RWPE2 (cell line): ENCODE measurements around the gene GFRA4.

Experiments
- ATAC-seq: fragments of 200-7000 bp; cut with Tn5 transposase; 3 replicates; pipeline ENCODE4 v1.9.1; 2021; ENCODE audit warnings: low read depth
- DNase-seq: peaks from one replicate; pipeline ENCODE4 v3.0.0-alpha.2; 2020; ENCODE audit warnings: low spot score
- H3K27ac ChIP-seq: fragments of 450-650 bp; 2 replicates; pipeline ENCODE4 v1.5.1; 2017; ENCODE audit warnings: mild to moderate bottlenecking; ENCODE audit not compliant: poor library complexity, severe bottlenecking
- H3K27me3 ChIP-seq: fragments of 250-450 bp; sonication (Bioruptor Pico); 2 replicates; pipeline ENCODE4 v1.5.1; 2021; ENCODE audit warnings: mild to moderate bottlenecking, moderate library complexity; ENCODE audit not compliant: insufficient read depth, poor library complexity, severe bottlenecking
- H3K36me3 ChIP-seq: fragments of 250-450 bp; sonication (Bioruptor Pico); 2 replicates; pipeline ENCODE4 v1.5.1; 2020; ENCODE audit warnings: low read depth, mild to moderate bottlenecking, moderate library complexity
- H3K4me1 ChIP-seq: fragments of 250-450 bp; sonication (Bioruptor Pico); 2 replicates; pipeline ENCODE4 v1.5.1; 2021; ENCODE audit warnings: mild to moderate bottlenecking, moderate library complexity; ENCODE audit not compliant: insufficient read depth, poor library complexity, severe bottlenecking
- H3K4me3 ChIP-seq: fragments of 250-450 bp; sonication (Bioruptor Pico); 2 replicates; pipeline ENCODE4 v1.5.1; 2021; ENCODE audit warnings: mild to moderate bottlenecking, moderate library complexity; ENCODE audit not compliant: severe bottlenecking
- H3K9me3 ChIP-seq: fragments of 250-450 bp; sonication (Bioruptor Pico); 2 replicates; pipeline ENCODE4 v1.5.1; 2021; ENCODE audit warnings: mild to moderate bottlenecking, moderate library complexity; ENCODE audit not compliant: severe bottlenecking
- TF ChIP-seq, protein P1 (sequence below): fragments of 450-650 bp; IDR thresholded peaks from one replicate; pipeline ENCODE4 v1.5.1; 2017; ENCODE audit warnings: mild to moderate bottlenecking, moderate library complexity; ENCODE audit not compliant: poor library complexity, severe bottlenecking

Gene GFRA4

DNA sequence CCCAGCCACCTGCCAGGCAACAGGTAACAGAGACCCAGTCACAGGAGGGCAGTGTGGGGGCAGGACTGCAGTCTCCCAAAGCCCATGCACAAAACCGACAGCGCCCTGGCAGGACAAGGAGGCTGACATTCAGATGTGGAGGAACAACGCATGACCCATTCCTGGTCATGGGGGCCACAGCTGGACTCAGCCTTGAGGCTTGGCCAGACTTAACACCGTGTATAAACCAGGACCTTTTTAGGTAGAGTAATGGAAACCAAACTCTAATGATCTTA, 8.1 kb downstream of the GFRA4 start:
- Histone ChIP-seq H3K4me1 (no peaks in the 10 kb centered on the region), H3K36me3 (no peaks in the 10 kb centered on the region), H3K4me3 (no peak overlapping the region), H3K27me3 (peaks cover 16% of the 10 kb centered on the region), H3K27ac (no peak overlapping the region), H3K9me3 (no peaks in the 10 kb centered on the region)
- ATAC-seq (no peak), DNase-seq (no peak)
- TF ChIP-seq, protein P1, sequence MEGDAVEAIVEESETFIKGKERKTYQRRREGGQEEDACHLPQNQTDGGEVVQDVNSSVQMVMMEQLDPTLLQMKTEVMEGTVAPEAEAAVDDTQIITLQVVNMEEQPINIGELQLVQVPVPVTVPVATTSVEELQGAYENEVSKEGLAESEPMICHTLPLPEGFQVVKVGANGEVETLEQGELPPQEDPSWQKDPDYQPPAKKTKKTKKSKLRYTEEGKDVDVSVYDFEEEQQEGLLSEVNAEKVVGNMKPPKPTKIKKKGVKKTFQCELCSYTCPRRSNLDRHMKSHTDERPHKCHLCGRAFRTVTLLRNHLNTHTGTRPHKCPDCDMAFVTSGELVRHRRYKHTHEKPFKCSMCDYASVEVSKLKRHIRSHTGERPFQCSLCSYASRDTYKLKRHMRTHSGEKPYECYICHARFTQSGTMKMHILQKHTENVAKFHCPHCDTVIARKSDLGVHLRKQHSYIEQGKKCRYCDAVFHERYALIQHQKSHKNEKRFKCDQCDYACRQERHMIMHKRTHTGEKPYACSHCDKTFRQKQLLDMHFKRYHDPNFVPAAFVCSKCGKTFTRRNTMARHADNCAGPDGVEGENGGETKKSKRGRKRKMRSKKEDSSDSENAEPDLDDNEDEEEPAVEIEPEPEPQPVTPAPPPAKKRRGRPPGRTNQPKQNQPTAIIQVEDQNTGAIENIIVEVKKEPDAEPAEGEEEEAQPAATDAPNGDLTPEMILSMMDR: no peak

DNA sequence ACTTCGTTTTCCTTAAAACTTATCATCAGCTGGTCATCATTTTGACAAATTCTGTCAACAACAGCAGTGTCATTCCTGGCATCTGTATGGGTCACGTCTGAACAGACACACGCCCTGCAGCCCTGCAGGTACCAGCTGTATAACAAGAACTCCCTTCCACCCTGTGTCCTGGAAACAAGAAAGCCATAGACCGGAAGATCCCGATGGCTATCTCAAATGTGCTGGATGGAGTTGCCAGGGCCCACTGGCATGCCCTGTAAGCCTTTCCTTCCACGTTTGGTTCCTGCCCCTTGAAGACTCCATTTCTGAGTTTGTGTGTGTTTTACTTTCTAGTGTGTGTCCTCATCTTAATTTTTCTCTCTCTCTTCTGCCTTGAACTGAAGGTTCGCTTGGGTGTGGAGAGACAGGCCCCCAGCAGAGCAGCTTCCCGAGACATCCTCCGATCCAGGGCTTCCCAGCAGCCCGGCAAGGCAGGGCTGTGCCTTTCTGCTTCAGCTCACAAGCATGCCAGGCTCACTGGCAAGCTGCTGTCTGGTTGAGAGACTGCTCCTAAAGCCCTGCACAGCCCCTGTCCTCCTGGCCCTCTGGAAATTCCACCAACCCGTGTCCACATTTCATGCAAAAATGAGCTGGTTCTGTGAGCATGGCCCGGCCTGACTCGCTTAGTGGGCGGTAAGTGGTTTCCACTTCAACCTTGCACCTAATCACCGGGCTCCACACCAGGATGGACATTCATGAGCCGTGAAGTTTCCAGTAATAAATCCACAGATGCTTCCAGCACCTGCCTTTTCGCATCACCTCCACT, 8.7 kb downstream of the GFRA4 start:
- DNase-seq: no peak
- Histone ChIP-seq H3K4me3 (no peak overlapping the region), H3K36me3 (no peaks in the 10 kb centered on the region), H3K9me3 (no peaks in the 10 kb centered on the region), H3K27ac (no peak overlapping the region), H3K27me3 (peaks cover 10% of the 10 kb centered on the region), H3K4me1 (no peaks in the 10 kb centered on the region)
- no peak for ATAC-seq
- TF ChIP-seq, protein P1: no peak

DNA sequence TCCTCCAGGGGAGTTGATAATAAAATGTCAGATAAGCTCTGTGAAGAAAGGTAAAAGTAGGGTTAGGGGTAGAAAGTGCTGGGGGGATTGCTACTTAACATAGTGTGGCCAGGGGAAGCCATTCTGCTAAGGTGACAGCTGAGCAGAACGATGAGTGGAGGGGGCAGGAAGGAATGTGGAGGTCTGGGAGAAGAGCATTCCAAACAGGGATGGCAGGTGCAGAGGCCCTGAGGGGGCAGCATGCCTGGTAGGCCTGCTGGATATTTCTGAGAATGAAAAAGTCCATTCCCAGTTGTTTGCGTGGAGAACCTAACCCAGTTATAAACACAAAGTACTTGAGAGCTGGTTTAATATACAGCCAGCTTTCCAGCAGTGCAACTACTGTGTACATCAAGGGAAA, 9.3 kb downstream of the GFRA4 start:
- TF ChIP-seq, protein P1: no peak
- no peak overlapping the region for H3K27ac ChIP-seq

DNA sequence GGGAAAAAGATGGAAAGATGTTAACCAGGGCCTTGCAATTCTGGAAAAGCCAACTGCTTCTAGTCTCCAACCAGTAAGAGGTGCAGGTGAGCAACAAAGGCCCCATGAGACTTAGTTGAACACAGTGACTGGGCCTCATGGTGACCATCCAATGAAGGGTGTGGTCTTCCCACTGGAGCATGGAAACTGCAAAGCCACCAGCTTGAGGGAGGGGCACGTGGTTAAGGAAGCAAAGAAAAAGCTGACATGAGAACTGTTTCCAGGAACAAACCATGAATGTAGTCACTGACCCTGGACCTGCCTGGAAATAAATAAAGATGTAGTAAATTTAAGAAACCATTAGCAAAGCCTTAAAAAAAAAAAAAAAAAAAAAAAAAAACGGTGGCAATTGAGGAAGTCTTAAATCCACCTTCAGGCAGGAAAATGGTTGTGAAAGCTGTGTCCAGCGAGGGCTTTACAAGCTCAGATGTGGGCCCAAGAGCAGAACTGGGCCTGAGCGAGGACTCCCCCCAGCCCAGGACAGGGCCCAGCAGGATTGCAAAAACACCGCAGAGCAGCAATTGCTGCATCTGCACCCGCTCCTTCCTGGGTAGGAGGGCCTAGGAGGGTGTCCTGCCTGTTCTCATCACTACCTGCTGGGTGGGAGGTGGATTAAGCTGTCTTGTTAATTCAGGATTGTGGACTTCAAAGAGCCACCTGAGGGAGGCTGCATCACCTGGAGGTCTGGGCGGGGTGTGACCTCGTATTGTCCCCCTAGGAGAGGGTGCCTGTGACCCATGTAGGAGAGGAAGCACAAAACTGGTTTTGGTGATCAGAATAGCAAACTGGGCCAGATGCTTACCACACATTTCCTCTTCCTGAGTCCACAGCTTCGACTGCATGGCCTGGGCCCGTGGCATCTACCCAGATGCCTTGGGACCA, 10.3 kb downstream of the GFRA4 start:
- H3K27ac ChIP-seq: no peak overlapping the region
- no peaks in the 10 kb centered on the region for H3K9me3 ChIP-seq
- H3K27me3 ChIP-seq: no peaks in the 10 kb centered on the region
- no peak overlapping the region for H3K4me3 ChIP-seq
- DNase-seq (no peak), ATAC-seq (no peak)
- no peaks in the 10 kb centered on the region for H3K36me3 ChIP-seq
- no peaks in the 10 kb centered on the region for H3K4me1 ChIP-seq
- TF ChIP-seq, protein P1: no peak

More for the DNA sequence above, 9.3 kb downstream of the GFRA4 start:
- Histone ChIP-seq H3K36me3 (no peaks in the 10 kb centered on the region), H3K9me3 (no peaks in the 10 kb centered on the region), H3K4me3 (no peak overlapping the region), H3K4me1 (no peaks in the 10 kb centered on the region), H3K27me3 (peaks cover 4% of the 10 kb centered on the region)
- DNase-seq (no peak), ATAC-seq (no peak)
